ENCODE results near the gene KNDC1. TPM values are rescaled to one million over a fixed set of nuclear protein-coding genes. Genes with fewer than 3 reads are reported as not detected.

KNDC1 gene
- total RNA-seq, 1 experiment from 2014 or later: 15.7 TPM

GRCh38 chr10:133262696-133263095, 102.7 kb downstream of the KNDC1 start:
- H3K79me1 ChIP-seq (ENCODE audit: insufficient read depth, low read depth, low read length, poor library complexity, severe bottlenecking): no peaks in the 10 kb centered on the region
- no peak overlapping the region for H3K9ac ChIP-seq (ENCODE audit: extremely low read depth, insufficient read length, low read length)
- H3K9me3 ChIP-seq (ENCODE audit: control insufficient read depth, low read depth, low read length): no peaks in the 10 kb centered on the region
- no peak overlapping the region for H3K27ac ChIP-seq (ENCODE audit: insufficient read length, low read depth, low read length)
- H2BK15ac ChIP-seq (ENCODE audit: low read depth, low read length): no peak overlapping the region
- peaks cover 3 to 20% of the 10 kb centered on the region in 2 experiments; a peak in 3 of 4 replicates for H3K4me1 Mint-ChIP-seq
- no peak overlapping the region for H3K18ac ChIP-seq (ENCODE audit: insufficient read length, low read depth, low read length)
- H3K27me3 Mint-ChIP-seq (ENCODE audit: low read depth): peaks cover 19% of the 10 kb centered on the region
- H4K5ac ChIP-seq (ENCODE audit: insufficient read length, low read depth, low read length): no peak overlapping the region
- H3K14ac ChIP-seq (ENCODE audit: insufficient read depth, low read length): no peak overlapping the region
- no peaks in the 10 kb centered on the region for H3K79me2 ChIP-seq (ENCODE audit: insufficient read depth, low read length)
- H3K4me2 ChIP-seq (ENCODE audit: insufficient read depth, insufficient read length, low read length): peak overlapping the region; percentile 52
- no CpG with 5 or more reads among the region's 14 CpGs for WGBS (ENCODE audit: extremely low coverage, insufficient read length, low lambda C conversion rate)
- H3K4me1 ChIP-seq (ENCODE audit: insufficient read depth, low read length): no peaks in the 10 kb centered on the region
- H3K27me3 ChIP-seq (ENCODE audit: insufficient read depth, low read length): no peaks in the 10 kb centered on the region; the same call in 1 of the 2 replicates
- H3K4me3 Mint-ChIP-seq: peak overlapping the region in 1 of 2 experiments; percentile 79; a peak in 2 of 5 replicates
- no peaks in the 10 kb centered on the region for H3K36me3 Mint-ChIP-seq (ENCODE audit: insufficient read depth in 1 of 3, low read depth in 3 of 3)
- peaks cover 3% of the 10 kb centered on the region for H4K20me1 ChIP-seq (ENCODE audit: control insufficient read depth, insufficient read depth, insufficient read length)
- no peak overlapping the region for H2AK5ac ChIP-seq (ENCODE audit: insufficient read length, low read length)
- no peak overlapping the region for H4K91ac ChIP-seq (ENCODE audit: insufficient read length, low read depth, low read length)
- no peak overlapping the region for H3K4ac ChIP-seq (ENCODE audit: low read depth, low read length)
- no peak for DNase-seq
- H2BK120ac ChIP-seq (ENCODE audit: low read depth, low read length, poor library complexity, severe bottlenecking): no peak overlapping the region
- no peak overlapping the region for H2AFZ ChIP-seq (ENCODE audit: low read length)
- no peak overlapping the region for H2BK5ac ChIP-seq (ENCODE audit: insufficient read length, low read length)
- H3K23ac ChIP-seq (ENCODE audit: insufficient read length, low read depth, low read length): no peak overlapping the region
- no peak overlapping the region for H3K56ac ChIP-seq (ENCODE audit: insufficient read length, low read depth, low read length)
- H4K8ac ChIP-seq (replicated peaks; ENCODE audit: insufficient read length, low read depth, low read length): no peak overlapping the region
- no peak overlapping the region for H2BK12ac ChIP-seq (ENCODE audit: insufficient read length, low read depth, low read length)
- no peak overlapping the region for H2BK20ac ChIP-seq (ENCODE audit: low read depth, low read length, poor library complexity, severe bottlenecking)
- H3T11ph ChIP-seq (ENCODE audit: low read length): no peak overlapping the region
- H3K23me2 ChIP-seq (ENCODE audit: insufficient read length, low read depth, low read length, poor library complexity, severe bottlenecking): peaks cover 7% of the 10 kb centered on the region
- H3K9me3 Mint-ChIP-seq: no peaks in the 10 kb centered on the region
- no peak overlapping the region for H3K27ac Mint-ChIP-seq
- TF ChIP-seq, protein P1, sequence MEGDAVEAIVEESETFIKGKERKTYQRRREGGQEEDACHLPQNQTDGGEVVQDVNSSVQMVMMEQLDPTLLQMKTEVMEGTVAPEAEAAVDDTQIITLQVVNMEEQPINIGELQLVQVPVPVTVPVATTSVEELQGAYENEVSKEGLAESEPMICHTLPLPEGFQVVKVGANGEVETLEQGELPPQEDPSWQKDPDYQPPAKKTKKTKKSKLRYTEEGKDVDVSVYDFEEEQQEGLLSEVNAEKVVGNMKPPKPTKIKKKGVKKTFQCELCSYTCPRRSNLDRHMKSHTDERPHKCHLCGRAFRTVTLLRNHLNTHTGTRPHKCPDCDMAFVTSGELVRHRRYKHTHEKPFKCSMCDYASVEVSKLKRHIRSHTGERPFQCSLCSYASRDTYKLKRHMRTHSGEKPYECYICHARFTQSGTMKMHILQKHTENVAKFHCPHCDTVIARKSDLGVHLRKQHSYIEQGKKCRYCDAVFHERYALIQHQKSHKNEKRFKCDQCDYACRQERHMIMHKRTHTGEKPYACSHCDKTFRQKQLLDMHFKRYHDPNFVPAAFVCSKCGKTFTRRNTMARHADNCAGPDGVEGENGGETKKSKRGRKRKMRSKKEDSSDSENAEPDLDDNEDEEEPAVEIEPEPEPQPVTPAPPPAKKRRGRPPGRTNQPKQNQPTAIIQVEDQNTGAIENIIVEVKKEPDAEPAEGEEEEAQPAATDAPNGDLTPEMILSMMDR (conservative IDR thresholded peaks at IDR 0.05): no peak

All from H9 (cell line).